Stimulated activated memory B cell treated with anti-CD40 and anti-IgM and Interleukin-4, amounts not matched to agents 10 μg/mL and 1 μg/mL and 100 μg/mL, for 72 hours (primary cell): ENCODE results near the gene C12orf76.

Experiments
- ATAC-seq: fragments of 150-1000 bp; cut with Tn5 transposase; 2 replicates; pipeline ENCODE4 v1.10.0; 2021
- H3K27ac Mint-ChIP-seq: one replicate; pipeline ENCODE4 v1.8.0; 2022; ENCODE audit warnings: mild to moderate bottlenecking, mixed read lengths
- H3K27me3 Mint-ChIP-seq: one replicate; pipeline ENCODE4 v1.8.0; 2022; ENCODE audit warnings: mixed read lengths
- H3K36me3 Mint-ChIP-seq: one replicate; pipeline ENCODE4 v1.8.0; 2022; ENCODE audit warnings: mixed read lengths
- H3K4me1 Mint-ChIP-seq: one replicate; pipeline ENCODE4 v1.8.0; 2022; ENCODE audit warnings: mixed read lengths
- H3K4me3 Mint-ChIP-seq: one replicate; pipeline ENCODE4 v1.8.0; 2022; ENCODE audit warnings: mild to moderate bottlenecking, moderate library complexity, mixed read lengths
- H3K9me3 Mint-ChIP-seq: one replicate; pipeline ENCODE4 v1.8.0; 2022; ENCODE audit warnings: mixed read lengths

Gene C12orf76

DNA sequence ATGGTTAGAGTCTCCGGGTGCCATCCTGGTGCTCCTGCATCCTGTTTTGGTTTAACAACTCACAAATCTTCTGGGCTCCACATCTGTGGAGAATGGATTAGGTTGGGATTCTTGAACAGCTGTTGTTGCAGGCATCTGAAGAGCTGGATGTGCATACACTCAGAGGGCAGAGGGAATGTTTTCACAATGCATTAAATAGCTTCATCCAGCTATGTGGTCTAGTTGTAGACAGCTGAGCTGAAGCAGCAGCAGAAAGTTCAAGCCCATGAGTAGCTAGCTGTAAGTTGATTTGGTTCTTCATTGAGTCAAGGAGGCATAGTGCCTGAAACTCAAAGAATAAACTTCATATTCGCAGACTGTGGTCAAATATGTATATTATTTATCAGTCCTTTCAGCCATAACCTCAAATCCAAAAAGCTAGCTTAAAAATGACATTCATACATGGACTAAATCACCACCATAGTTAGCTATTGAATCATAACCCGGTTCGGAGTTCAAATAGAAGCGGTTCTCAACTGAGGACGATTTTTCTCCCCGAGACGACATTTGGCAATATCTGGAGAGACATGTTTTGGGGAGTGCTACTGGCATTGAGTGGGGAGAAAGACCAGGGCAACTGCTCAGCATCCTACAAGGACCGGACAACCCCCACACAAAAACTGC lies 50.0 kb downstream of the C12orf76 start:
- ATAC-seq: no peak
- H3K4me3 Mint-ChIP-seq: peak overlapping the region; percentile 87
- H3K27me3 Mint-ChIP-seq: no peaks in the 10 kb centered on the region
- H3K36me3 Mint-ChIP-seq: peaks cover 10% of the 10 kb centered on the region
- H3K9me3 Mint-ChIP-seq: no peaks in the 10 kb centered on the region
- peaks cover 54% of the 10 kb centered on the region for H3K4me1 Mint-ChIP-seq
- peak overlapping the region; percentile 98 for H3K27ac Mint-ChIP-seq

GRCh38 chr12:109997393-109997792 lies 50.9 kb downstream of the C12orf76 start:
- Mint-ChIP-seq H3K4me3 (peak overlapping the region; percentile 87), H3K27me3 (no peaks in the 10 kb centered on the region), H3K36me3 (peaks cover 5% of the 10 kb centered on the region), H3K27ac (peak overlapping the region; percentile 98), H3K9me3 (no peaks in the 10 kb centered on the region), H3K4me1 (peaks cover 54% of the 10 kb centered on the region)
- ATAC-seq: no peak

DNA sequence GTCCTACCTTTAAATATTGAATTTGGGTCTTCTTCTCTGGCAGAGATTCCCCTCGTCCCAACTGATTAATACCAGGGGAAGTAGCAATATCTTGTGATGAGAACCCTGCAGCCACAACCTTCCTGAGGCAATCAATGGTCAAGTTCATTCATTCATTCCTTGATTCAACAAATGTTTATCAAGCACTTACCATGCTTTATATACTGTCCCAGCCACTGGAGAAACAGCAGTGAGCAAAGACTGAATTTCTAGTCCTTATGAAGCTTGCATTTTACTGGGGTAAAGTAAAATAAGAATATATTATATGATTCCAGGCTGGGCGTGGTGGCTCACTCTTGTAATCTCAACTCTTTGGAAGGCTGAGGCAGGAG lies 51.9 kb downstream of the C12orf76 start:
- ATAC-seq: no peak
- H3K27ac Mint-ChIP-seq: peak overlapping the region; percentile 85
- H3K27me3 Mint-ChIP-seq: no peaks in the 10 kb centered on the region
- H3K4me1 Mint-ChIP-seq: peaks cover 49% of the 10 kb centered on the region
- H3K4me3 Mint-ChIP-seq: peak overlapping the region; percentile 90
- H3K36me3 Mint-ChIP-seq: peaks cover 5% of the 10 kb centered on the region
- H3K9me3 Mint-ChIP-seq: no peaks in the 10 kb centered on the region

DNA sequence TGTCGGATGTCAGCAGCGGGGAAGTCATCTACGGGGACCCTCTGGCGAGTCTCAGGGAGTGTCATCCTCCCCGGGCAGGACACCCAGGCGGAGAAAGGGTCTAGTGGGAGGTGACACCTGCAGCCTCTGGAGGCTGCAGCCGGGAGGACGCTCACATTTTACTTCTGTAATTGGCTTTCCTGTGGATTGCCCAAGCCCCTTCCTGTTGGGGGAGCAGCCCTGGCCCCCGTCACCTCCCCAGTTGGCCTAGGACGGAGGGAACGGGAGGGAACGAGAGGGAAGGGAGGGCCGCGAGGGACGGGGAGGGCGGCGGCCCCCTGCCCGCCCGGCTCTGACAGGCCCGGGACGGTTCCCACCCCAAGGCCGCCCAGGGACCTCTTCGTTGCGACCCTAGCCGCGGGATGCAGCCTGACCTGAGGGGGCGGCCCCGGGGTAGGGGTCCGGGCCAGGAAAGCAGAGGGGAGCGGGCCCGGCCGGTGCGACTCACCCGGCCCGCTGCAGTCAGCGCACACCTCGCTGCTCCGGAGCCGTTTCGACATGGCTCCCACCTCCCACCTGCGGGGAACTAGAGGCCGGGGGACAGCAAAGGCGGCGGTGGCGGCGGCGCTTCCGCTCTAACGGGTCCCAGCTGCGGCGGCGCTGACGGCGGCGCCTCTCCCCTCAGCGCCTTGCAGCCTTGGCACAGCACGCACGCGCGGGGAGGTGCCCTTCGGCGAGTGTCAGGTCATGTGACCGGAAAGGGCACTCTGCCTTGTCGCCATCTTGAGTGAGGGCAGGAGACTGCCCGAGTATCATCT lies 52.4 kb downstream of the C12orf76 start, which contains the start of gene GIT2:
Gene GIT2, minus strand, starts transcription at position 683 of the 797 bp plus-strand sequence. Its CDS starts 144 bp downstream, at position 539.
- peak; percentile 87 for ATAC-seq
- H3K9me3 Mint-ChIP-seq: no peaks in the 10 kb centered on the region

GRCh38 chr12:109995361-109995685 lies 53.0 kb downstream of the C12orf76 start:
- H3K4me1 Mint-ChIP-seq: peaks cover 42% of the 10 kb centered on the region
- H3K9me3 Mint-ChIP-seq: no peaks in the 10 kb centered on the region
- H3K36me3 Mint-ChIP-seq: peaks cover 5% of the 10 kb centered on the region
- H3K27me3 Mint-ChIP-seq: no peaks in the 10 kb centered on the region
- ATAC-seq: no peak
- H3K27ac Mint-ChIP-seq: peak overlapping the region; percentile 85
- H3K4me3 Mint-ChIP-seq: peak overlapping the region; percentile 90

More for the DNA sequence above, 52.4 kb downstream of the C12orf76 start, which contains the start of gene GIT2:
- Mint-ChIP-seq H3K27ac (peak within 1 kb of the TSS; percentile 98), H3K36me3 (peaks cover 5% of the 10 kb centered on the region), H3K4me3 (peak within 1 kb of the TSS; percentile 90), H3K27me3 (no peaks in the 10 kb centered on the region), H3K4me1 (peaks cover 44% of the 10 kb centered on the region)

DNA sequence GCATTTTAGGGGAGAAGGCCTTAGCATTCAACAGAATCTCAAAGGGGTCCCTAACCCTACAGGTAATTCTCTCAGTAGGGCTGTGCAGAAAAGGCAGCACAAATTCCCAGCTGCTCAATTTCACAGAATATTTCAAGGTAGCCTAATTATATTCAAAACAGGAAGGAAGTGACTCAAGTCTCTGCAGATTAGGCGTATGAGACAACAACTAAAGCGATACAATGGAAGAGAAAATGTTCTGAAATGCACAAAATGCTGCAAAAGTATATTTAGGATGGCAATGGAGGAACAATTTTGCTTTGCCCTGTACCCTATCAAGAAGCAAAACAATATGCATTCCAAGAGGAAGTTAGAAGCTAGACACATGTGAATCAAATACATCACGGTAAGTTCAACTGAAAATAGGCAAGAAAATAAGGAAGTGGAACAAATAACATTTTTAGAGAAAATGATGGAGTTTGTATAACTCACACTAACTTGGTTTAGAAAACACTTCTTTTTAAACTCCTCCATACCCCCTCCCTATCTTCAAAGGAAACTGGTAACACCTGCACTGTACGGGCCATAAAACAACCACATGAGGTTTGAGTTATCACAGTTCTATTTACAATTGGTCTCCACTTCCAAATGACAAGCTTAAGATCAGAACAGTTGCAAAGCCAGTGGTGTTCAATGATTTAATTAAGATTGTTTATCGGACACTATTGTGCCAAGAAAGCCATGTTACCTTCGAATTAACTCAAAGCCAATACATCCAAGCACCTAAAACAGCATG lies 53.7 kb downstream of the C12orf76 start:
- Mint-ChIP-seq H3K27ac (peak overlapping the region; percentile 85), H3K4me3 (peak overlapping the region; percentile 90), H3K9me3 (no peaks in the 10 kb centered on the region), H3K36me3 (peaks cover under 1% of the 10 kb centered on the region), H3K27me3 (no peaks in the 10 kb centered on the region), H3K4me1 (peaks cover 44% of the 10 kb centered on the region)
- ATAC-seq: no peak

- Mint-ChIP-seq H3K36me3 (peaks cover 10% of the 10 kb centered on the region), H3K4me1 (peaks cover 43% of the 10 kb centered on the region), H3K4me3 (no peak overlapping the region), H3K27ac (no peak overlapping the region), H3K9me3 (no peaks in the 10 kb centered on the region), H3K27me3 (no peaks in the 10 kb centered on the region)
- ATAC-seq: no peak
Measured at GRCh38 chr12:109993091-109993490, 55.2 kb downstream of the C12orf76 start.

GRCh38 chr12:109991586-109991985 lies 56.7 kb downstream of the C12orf76 start:
- no peak for ATAC-seq
- H3K27me3 Mint-ChIP-seq: no peaks in the 10 kb centered on the region
- peaks cover 10% of the 10 kb centered on the region for H3K36me3 Mint-ChIP-seq
- H3K9me3 Mint-ChIP-seq: no peaks in the 10 kb centered on the region
- peaks cover 32% of the 10 kb centered on the region for H3K4me1 Mint-ChIP-seq
- no peak overlapping the region for H3K27ac Mint-ChIP-seq
- no peak overlapping the region for H3K4me3 Mint-ChIP-seq
